Measurements from ENCODE around the gene RGCC.

DNA sequence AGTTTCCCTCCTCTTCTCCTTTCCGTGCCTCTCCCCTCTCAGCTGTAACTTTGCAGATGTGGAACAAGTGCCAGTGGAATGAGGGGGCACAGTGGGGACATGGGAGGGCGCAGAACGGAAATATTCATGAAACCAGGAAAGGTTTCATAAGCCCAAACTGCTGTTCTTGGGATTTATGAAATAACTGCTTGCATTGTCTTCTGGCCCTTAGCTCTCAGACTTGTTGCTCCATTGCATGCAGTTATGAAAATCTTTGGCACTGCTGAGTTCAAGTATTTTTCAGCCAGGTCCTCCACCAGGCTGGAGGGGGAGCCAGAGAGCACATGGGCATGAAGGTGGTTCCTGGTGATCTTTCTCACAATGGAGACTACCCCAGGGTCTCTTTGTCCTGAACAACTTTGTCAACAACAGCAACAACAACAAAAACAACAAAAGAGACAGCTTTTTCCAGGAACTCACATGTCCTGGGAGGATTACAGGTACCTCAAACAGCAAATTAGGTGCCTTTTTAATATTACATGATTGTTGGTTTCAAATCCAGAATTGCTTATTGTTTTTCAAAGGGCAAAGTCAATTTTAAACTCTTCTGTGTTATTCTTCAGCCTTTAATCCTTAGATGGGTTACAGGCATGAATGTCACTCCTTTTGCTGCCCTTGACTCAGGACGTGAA lies 1.5 kb downstream of the RGCC start:
- TF ChIP-seq, protein P1, sequence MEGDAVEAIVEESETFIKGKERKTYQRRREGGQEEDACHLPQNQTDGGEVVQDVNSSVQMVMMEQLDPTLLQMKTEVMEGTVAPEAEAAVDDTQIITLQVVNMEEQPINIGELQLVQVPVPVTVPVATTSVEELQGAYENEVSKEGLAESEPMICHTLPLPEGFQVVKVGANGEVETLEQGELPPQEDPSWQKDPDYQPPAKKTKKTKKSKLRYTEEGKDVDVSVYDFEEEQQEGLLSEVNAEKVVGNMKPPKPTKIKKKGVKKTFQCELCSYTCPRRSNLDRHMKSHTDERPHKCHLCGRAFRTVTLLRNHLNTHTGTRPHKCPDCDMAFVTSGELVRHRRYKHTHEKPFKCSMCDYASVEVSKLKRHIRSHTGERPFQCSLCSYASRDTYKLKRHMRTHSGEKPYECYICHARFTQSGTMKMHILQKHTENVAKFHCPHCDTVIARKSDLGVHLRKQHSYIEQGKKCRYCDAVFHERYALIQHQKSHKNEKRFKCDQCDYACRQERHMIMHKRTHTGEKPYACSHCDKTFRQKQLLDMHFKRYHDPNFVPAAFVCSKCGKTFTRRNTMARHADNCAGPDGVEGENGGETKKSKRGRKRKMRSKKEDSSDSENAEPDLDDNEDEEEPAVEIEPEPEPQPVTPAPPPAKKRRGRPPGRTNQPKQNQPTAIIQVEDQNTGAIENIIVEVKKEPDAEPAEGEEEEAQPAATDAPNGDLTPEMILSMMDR (IDR thresholded peaks at IDR 0.05): peak; percentile 84
- no peak for TF ChIP-seq ZFX (IDR thresholded peaks at IDR 0.05; ENCODE audit: borderline replicate concordance)
